H1 (cell line): Measurements from ENCODE around the gene RNF151. TPM values are rescaled to one million over a fixed set of nuclear protein-coding genes. Genes with fewer than 3 reads are reported as not detected.
A peak's percentile ranks its signal among the peaks of the same experiment; 100 is the strongest.

Experiments used
- BCL11A ChIP-seq, 2 experiments: IDR thresholded peaks; one replicate each; pipeline ENCODE4 v1.6.1; 2011; ENCODE audit warnings: low read depth in 2 of 2, low read length in 2 of 2, mild to moderate bottlenecking in 2 of 2
- CBX8 ChIP-seq: fragments of 300-800, 300-1000 bp; sonication (generic); IDR thresholded peaks from 2 replicates; pipeline ENCODE4 v1.7.1; 2016; ENCODE audit warnings: low read depth, low read length, borderline replicate concordance
- EP300 ChIP-seq, 2 experiments: IDR thresholded peaks; 1 replicate in 1 of 2; 2 replicates in 1 of 2; pipeline ENCODE4 v1.6.1; 2011 to 2012; ENCODE audit warnings: low read depth in 2 of 2, low read length in 2 of 2, mild to moderate bottlenecking in 2 of 2, borderline replicate concordance in 1 of 2, inconsistent platforms in 1 of 2, moderate library complexity in 1 of 2
- GTF2F1 ChIP-seq: IDR thresholded peaks from 2 replicates; pipeline ENCODE4 v1.6.1; 2012; ENCODE audit warnings: low read depth, low read length, improper control_type of control experiment, borderline replicate concordance
- KDM1A ChIP-seq: fragments of 200-600, 300-600 bp; sonication (generic); IDR thresholded peaks from 2 replicates; pipeline ENCODE4 v1.7.1; 2016; ENCODE audit warnings: mild to moderate bottlenecking, low read length, borderline replicate concordance
- KDM5A ChIP-seq: fragments of 200-600 bp; IDR thresholded peaks from 2 replicates; pipeline ENCODE4 v1.7.1; 2012; ENCODE audit warnings: mild to moderate bottlenecking, low read length, inconsistent platforms, mixed read lengths
- PHF8 ChIP-seq: fragments of 200-600 bp; sonication (generic); conservative IDR thresholded peaks from 2 replicates; pipeline ENCODE4 v1.7.1; 2012; ENCODE audit warnings: low read depth, mild to moderate bottlenecking, inconsistent platforms, low read length, moderate library complexity
- SIX5 ChIP-seq: IDR thresholded peaks from 2 replicates; pipeline ENCODE4 v1.6.1; 2011; ENCODE audit warnings: mild to moderate bottlenecking, low read depth, low read length
- SP2 ChIP-seq: IDR thresholded peaks from 2 replicates; pipeline ENCODE4 v1.6.1; 2012; ENCODE audit warnings: mild to moderate bottlenecking, low read length, inconsistent platforms
- SRF ChIP-seq: IDR thresholded peaks from 2 replicates; pipeline ENCODE4 v1.6.1; 2011; ENCODE audit warnings: mild to moderate bottlenecking, low read depth, low read length, moderate library complexity
- TAF1 ChIP-seq: IDR thresholded peaks from 2 replicates; pipeline ENCODE4 v1.6.1; 2011; ENCODE audit warnings: mild to moderate bottlenecking, low read depth, low read length
- TEAD4 ChIP-seq: IDR thresholded peaks from 2 replicates; pipeline ENCODE4 v1.6.1; 2012; ENCODE audit warnings: low read depth, low read length, inconsistent platforms, mixed read lengths
- USF2 ChIP-seq: IDR thresholded peaks from 2 replicates; pipeline ENCODE4 v1.6.1; 2011; ENCODE audit warnings: low read length, improper control_type of control experiment
- polyA plus RNA-seq, 7 experiments: library from polyadenylated mRNA; depleted of rRNA in 3 of 7; stranded (reverse) in 5 of 7; unstranded in 2 of 7; fragments of >200 nt in 5 of 7; fragments of 200-250 nt in 2 of 7; gene quantifications; 1 replicate in 5 of 7; 2 replicates in 1 of 7; 4 replicates in 1 of 7; pipeline versions ENCODE4 v1.2.1 to v1.2.3, GENCODE V29; 2011 to 2013; ENCODE audit warnings: missing spikeins in 2 of 7, mixed read lengths in 2 of 7
- total RNA-seq: library from RNA; stranded (reverse); fragmentation: NEBNext Ultra II Directional; extraction: Animal tissue kit (Norgen Biotek cat#: 25700); gene quantifications from 2 replicates; pipeline ENCODE4 v1.2.1, GENCODE V29; 2021
- TF ChIP-seq, protein P1 (sequence below): IDR thresholded peaks from 2 replicates; pipeline ENCODE4 v1.6.1; 2011; ENCODE audit warnings: low read depth, mild to moderate bottlenecking, low read length; ENCODE audit not compliant: insufficient read depth

The RNF151 gene
- total and polyA plus RNA-seq, 2 of the 8 experiments (the other 6 are each of a cell fraction or from before 2014, with no cell fraction given): not detected

DNA sequence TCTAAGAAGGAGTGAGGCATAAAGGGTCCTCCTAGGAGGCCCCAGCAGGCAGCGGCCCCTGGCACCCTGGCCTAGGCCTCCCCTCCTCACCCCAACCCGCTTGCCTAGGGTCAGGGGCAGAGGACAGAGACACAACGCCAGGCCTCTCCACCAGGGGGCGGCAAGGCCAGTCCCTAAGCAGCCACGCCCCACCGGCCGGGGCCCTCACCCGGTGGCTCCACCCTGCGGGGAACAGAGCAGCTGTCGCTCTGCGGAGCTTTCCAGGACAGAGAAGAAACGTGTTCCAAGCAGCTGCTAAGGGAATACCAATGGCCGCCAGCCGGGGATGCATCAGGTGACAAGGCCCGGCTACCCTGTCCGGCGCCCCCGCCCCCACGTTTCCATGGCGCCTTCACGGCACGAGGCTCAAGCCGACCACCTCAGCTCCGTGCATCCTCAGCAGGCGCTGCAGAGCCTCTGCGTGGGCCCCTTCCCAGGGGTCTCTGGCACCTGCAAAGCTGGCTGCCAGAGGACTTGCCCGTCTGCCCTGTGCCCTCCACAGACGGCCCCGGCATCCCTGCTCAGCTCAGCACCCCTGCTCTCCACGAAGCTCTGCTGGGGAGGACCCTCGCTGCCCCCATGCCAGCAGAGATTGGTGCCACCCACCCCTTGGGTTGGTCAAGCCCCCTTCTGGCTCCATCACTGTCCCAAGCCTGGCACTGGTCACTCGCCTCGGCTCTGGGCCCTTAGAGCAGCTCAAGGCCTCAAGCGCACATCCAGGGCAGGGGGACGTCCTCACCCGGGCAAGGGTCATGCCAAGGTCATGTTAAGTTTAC, 37.4 kb downstream of the RNF151 start (continued):
- no peak for TF ChIP-seq CBX8
- no peak for TF ChIP-seq SIX5
- TF ChIP-seq, protein P1, sequence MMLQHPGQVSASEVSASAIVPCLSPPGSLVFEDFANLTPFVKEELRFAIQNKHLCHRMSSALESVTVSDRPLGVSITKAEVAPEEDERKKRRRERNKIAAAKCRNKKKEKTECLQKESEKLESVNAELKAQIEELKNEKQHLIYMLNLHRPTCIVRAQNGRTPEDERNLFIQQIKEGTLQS: peak; percentile 54; the same call in 1 of the 2 replicates
- TF ChIP-seq USF2: peak; percentile 53
- peak in 1 of 2 experiments; percentile 12; a peak in 1 of 3 replicates for TF ChIP-seq EP300 (IDR thresholded peaks at IDR 0.05; ENCODE audit: borderline replicate concordance in 1 of 2, low read depth in 2 of 2, low read length in 2 of 2)
- TF ChIP-seq PHF8: no peak
- no peak for TF ChIP-seq BCL11A (IDR thresholded peaks at IDR 0.05; ENCODE audit: low read depth in 2 of 2, low read length in 2 of 2)
- no peak for TF ChIP-seq GTF2F1
- no peak for TF ChIP-seq KDM1A
- no peak for TF ChIP-seq KDM5A
- no peak for TF ChIP-seq TAF1
- TF ChIP-seq TEAD4: 0 out of 2 replicates have a peak, but pooled peaks have one; percentile 8
- TF ChIP-seq SRF: no peak
- TF ChIP-seq SP2: no peak
- TF ChIP-seq, all 59 proteins: peak for 21
